Islet precursor cell (in vitro differentiated cells): ENCODE measurements around the gene ZNF81.
"Not testable (repeated sequence)": the region's sequence is repeated elsewhere in the genome, so short reads cannot be mapped to it uniquely, and the experiment has no call there.

Experiments
- DNase-seq: peaks from one replicate; pipeline ENCODE4 v3.0.0-alpha.2; 2018

Gene ZNF81

GRCh38 chrX:47846040-47846439 is 9.3 kb downstream of the ZNF81 start:
- no peak for DNase-seq

GRCh38 chrX:47849778-47850177 is 13.1 kb downstream of the ZNF81 start:
- no peak for DNase-seq

- DNase-seq: not testable (repeated sequence)
Observed at GRCh38 chrX:47850389-47850788, 13.7 kb downstream of the ZNF81 start.

GRCh38 chrX:47850901-47851300 is 14.2 kb downstream of the ZNF81 start:
- no peak for DNase-seq

GRCh38 chrX:47854474-47854873 is 17.8 kb downstream of the ZNF81 start:
- no peak for DNase-seq

- no peak for DNase-seq
Observed at GRCh38 chrX:47859686-47860085, 23.0 kb downstream of the ZNF81 start.

GRCh38 chrX:47862680-47863079 is 26.0 kb downstream of the ZNF81 start:
- DNase-seq: no peak

- no peak for DNase-seq
Observed at GRCh38 chrX:47863187-47863586, 26.5 kb downstream of the ZNF81 start.

GRCh38 chrX:47864300-47864699 is 27.6 kb downstream of the ZNF81 start:
- DNase-seq: no peak

GRCh38 chrX:47864785-47865184 is 28.1 kb downstream of the ZNF81 start:
- no peak for DNase-seq

GRCh38 chrX:47873123-47873522 is 36.4 kb downstream of the ZNF81 start:
- no peak for DNase-seq

- DNase-seq: no peak
Observed at GRCh38 chrX:47877327-47877726, 40.6 kb downstream of the ZNF81 start.

GRCh38 chrX:47878198-47878597 is 41.5 kb downstream of the ZNF81 start:
- no peak for DNase-seq

GRCh38 chrX:47879463-47879862 is 42.8 kb downstream of the ZNF81 start:
- no peak for DNase-seq

GRCh38 chrX:47880927-47881326 is 44.2 kb downstream of the ZNF81 start:
- DNase-seq: no peak

- no peak for DNase-seq
Observed at GRCh38 chrX:47885501-47885900, 48.8 kb downstream of the ZNF81 start.

GRCh38 chrX:47898024-47898423 is 61.3 kb downstream of the ZNF81 start:
- DNase-seq: no peak

- DNase-seq: no peak
Observed at GRCh38 chrX:47900833-47901232, 64.1 kb downstream of the ZNF81 start.

- no peak for DNase-seq
Observed at GRCh38 chrX:47902161-47902560, 65.5 kb downstream of the ZNF81 start.

- DNase-seq: no peak
Observed at GRCh38 chrX:47915886-47916493, 79.3 kb downstream of the ZNF81 start.

GRCh38 chrX:47918274-47918673 is 81.6 kb downstream of the ZNF81 start:
- DNase-seq: no peak

- DNase-seq: no peak
Observed at GRCh38 chrX:47927212-47927611, 90.5 kb downstream of the ZNF81 start.

- DNase-seq: not testable (repeated sequence)
Observed at GRCh38 chrX:47931970-47932369, 95.3 kb downstream of the ZNF81 start.

GRCh38 chrX:47933946-47934345 is 97.2 kb downstream of the ZNF81 start:
- DNase-seq: no peak

- no peak for DNase-seq
Observed at GRCh38 chrX:47936224-47936939, 99.7 kb downstream of the ZNF81 start.
